Skeletal muscle satellite cell (primary cell): ENCODE data around the gene RELT.

Experiments
- H3K27me3 ChIP-seq: 2 replicates; pipeline ENCODE4 v1.7.0; 2013; ENCODE audit warnings: low read length; ENCODE audit not compliant: control insufficient read depth, insufficient read depth
- H3K36me3 ChIP-seq: 2 replicates; pipeline ENCODE4 v1.7.0; 2013; ENCODE audit warnings: mild to moderate bottlenecking, control low read depth, low read length; ENCODE audit not compliant: insufficient read depth
- H3K4me1 ChIP-seq: 2 replicates; pipeline ENCODE4 v1.7.0; 2013; ENCODE audit warnings: low read length; ENCODE audit not compliant: control insufficient read depth, insufficient read depth
- H3K4me2 ChIP-seq: 2 replicates; pipeline ENCODE4 v1.7.0; 2013; ENCODE audit warnings: mild to moderate bottlenecking, low read length
- H3K4me3 ChIP-seq: 2 replicates; pipeline ENCODE4 v1.7.0; 2013; ENCODE audit warnings: low read length
- H3K9ac ChIP-seq: 2 replicates; pipeline ENCODE4 v1.7.0; 2013; ENCODE audit warnings: mild to moderate bottlenecking, low read depth, low read length, moderate library complexity
- H3K9me3 ChIP-seq: replicated peaks from 2 replicates; pipeline ENCODE4 v1.7.0; 2013; ENCODE audit warnings: mild to moderate bottlenecking, control low read depth, low read length

Gene RELT

GRCh38 chr11:73381589-73381988, 5.4 kb downstream of the RELT start:
- Histone ChIP-seq H3K4me3 (no peak overlapping the region), H3K27me3 (no peaks in the 10 kb centered on the region), H3K4me1 (peaks cover 10% of the 10 kb centered on the region), H3K4me2 (no peak overlapping the region), H3K36me3 (no peaks in the 10 kb centered on the region), H3K9me3 (no peaks in the 10 kb centered on the region), H3K9ac (no peak overlapping the region)

GRCh38 chr11:73382183-73382582, 6.0 kb downstream of the RELT start:
- Histone ChIP-seq H3K36me3 (no peaks in the 10 kb centered on the region), H3K27me3 (no peaks in the 10 kb centered on the region), H3K4me2 (no peak overlapping the region), H3K4me3 (no peak overlapping the region), H3K9ac (no peak overlapping the region), H3K4me1 (peaks cover 11% of the 10 kb centered on the region), H3K9me3 (no peaks in the 10 kb centered on the region)

GRCh38 chr11:73382747-73383146, 6.5 kb downstream of the RELT start:
- Histone ChIP-seq H3K4me2 (no peak overlapping the region), H3K9me3 (no peaks in the 10 kb centered on the region), H3K27me3 (no peaks in the 10 kb centered on the region), H3K4me3 (no peak overlapping the region), H3K36me3 (no peaks in the 10 kb centered on the region), H3K9ac (no peak overlapping the region), H3K4me1 (peaks cover 11% of the 10 kb centered on the region)

DNA sequence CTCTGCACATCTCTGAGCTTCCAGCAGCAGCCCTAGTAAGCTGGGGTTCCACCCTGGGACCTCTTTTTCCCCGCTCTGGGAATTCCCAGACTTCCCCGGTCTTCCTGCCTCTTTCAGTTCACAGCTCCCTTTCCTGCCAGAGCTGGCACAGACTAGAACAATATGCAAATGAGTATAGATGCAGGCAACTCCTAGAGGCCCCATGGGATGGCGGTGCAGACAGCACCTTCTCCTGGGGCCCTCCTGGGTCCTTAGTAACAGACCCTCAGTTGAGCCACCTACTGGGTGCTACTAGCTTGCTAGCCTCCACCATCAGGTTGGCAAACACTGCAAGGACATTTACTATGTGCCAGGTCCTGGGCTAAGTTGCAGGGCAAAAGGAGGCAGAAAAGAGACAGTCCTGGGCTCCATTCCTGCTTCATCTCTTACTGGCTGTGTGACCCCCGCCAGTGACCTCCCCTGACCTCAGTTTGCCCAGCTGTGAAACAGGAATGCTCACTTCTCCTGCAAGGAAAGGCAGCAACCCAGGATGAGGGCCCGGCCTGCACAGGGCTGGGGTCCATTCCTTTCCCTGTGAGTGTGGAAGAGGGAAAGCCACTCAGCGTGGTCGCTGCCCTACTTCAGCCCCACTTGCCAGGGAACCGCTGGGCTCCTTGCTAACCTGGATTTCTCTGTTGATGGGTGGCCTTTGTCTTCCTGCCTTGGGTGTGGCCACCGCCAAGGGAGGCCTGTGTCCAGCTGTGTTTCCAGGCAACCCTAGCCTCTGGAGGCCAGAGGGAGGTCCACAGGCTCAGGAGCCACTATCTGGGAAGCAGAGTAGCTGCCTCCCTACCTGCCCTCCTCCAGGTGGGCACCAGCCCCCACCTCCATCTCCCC, 7.3 kb downstream of the RELT start:
- no peaks in the 10 kb centered on the region for H3K9me3 ChIP-seq
- H3K4me1 ChIP-seq = peaks cover 7% of the 10 kb centered on the region
- no peak overlapping the region for H3K4me2 ChIP-seq
- H3K27me3 ChIP-seq = no peaks in the 10 kb centered on the region
- no peaks in the 10 kb centered on the region for H3K36me3 ChIP-seq
- no peak overlapping the region for H3K9ac ChIP-seq
- no peak overlapping the region for H3K4me3 ChIP-seq

- no peak overlapping the region for H3K4me2 ChIP-seq
- no peaks in the 10 kb centered on the region for H3K9me3 ChIP-seq
- H3K36me3 ChIP-seq = no peaks in the 10 kb centered on the region
- no peak overlapping the region for H3K9ac ChIP-seq
- H3K4me3 ChIP-seq = no peak overlapping the region
- H3K27me3 ChIP-seq = no peaks in the 10 kb centered on the region
- peaks cover 7% of the 10 kb centered on the region for H3K4me1 ChIP-seq
Observed at GRCh38 chr11:73384125-73384441, 7.9 kb downstream of the RELT start.

- Histone ChIP-seq H3K9ac (no peak overlapping the region), H3K4me3 (no peak overlapping the region), H3K9me3 (no peaks in the 10 kb centered on the region), H3K4me2 (no peak overlapping the region), H3K27me3 (no peaks in the 10 kb centered on the region), H3K4me1 (peaks cover 7% of the 10 kb centered on the region), H3K36me3 (no peaks in the 10 kb centered on the region)
Observed at GRCh38 chr11:73384531-73384871, 8.3 kb downstream of the RELT start.

DNA sequence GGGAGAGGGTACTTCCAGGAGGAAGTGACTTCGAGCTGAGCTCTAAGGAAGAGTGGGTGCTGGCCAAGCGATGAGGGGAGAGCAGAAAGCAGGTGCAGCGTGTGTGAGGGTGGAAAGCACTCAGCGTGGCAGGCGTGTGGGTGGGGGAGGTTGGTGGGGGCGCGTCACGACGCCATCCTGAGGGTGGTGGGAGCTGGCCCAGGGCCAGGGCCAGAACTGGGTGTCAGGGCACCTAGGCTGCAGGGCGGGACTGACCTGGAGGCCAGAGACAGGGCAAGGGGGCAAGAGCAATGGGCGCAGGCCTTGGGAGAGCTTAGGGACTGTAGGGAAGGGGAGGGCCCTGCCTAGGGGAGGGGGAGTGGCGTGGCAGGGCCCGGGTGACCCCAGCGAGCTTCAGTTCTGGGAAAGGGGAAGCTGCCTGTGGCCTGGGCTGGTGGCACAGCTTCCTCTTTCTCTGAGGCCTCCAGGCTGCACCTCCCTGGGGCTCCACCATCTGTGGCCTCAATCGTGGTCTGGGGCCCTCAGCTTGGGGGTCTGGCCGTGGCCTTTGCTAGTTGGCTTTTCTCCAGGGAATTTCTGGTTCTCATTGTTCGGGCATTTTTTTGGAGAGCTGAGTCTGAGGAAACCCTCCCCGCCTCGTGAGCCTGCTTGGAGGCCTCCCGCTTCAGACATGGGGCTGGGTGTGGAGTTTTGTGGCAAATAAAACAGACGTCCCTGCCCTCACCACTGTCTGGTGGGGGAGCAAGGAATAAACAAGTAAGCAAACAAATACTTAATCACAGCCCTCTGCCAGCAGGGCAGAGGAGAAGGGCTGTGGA, 8.9 kb downstream of the RELT start:
- H3K4me1 ChIP-seq = peaks cover 7% of the 10 kb centered on the region
- H3K27me3 ChIP-seq = no peaks in the 10 kb centered on the region
- H3K9ac ChIP-seq = no peak overlapping the region
- H3K36me3 ChIP-seq = no peaks in the 10 kb centered on the region
- no peak overlapping the region for H3K4me2 ChIP-seq
- no peak overlapping the region for H3K4me3 ChIP-seq
- H3K9me3 ChIP-seq = no peaks in the 10 kb centered on the region

GRCh38 chr11:73386016-73386415, 9.8 kb downstream of the RELT start:
- H3K4me3 ChIP-seq = no peak overlapping the region
- H3K9ac ChIP-seq = no peak overlapping the region
- no peak overlapping the region for H3K4me2 ChIP-seq
- H3K27me3 ChIP-seq = no peaks in the 10 kb centered on the region
- H3K9me3 ChIP-seq = no peaks in the 10 kb centered on the region
- peaks cover 4% of the 10 kb centered on the region for H3K36me3 ChIP-seq
- H3K4me1 ChIP-seq = peaks cover 7% of the 10 kb centered on the region

- no peak overlapping the region for H3K4me3 ChIP-seq
Observed at GRCh38 chr11:73386546-73386945, 10.3 kb downstream of the RELT start.

GRCh38 chr11:73387594-73388264, 11.5 kb downstream of the RELT start:
- Histone ChIP-seq H3K36me3 (peaks cover 6% of the 10 kb centered on the region), H3K27me3 (no peaks in the 10 kb centered on the region), H3K4me2 (no peak overlapping the region), H3K9ac (no peak overlapping the region), H3K9me3 (no peaks in the 10 kb centered on the region), H3K4me3 (no peak overlapping the region), H3K4me1 (peaks cover 7% of the 10 kb centered on the region)

More at GRCh38 chr11:73386546-73386945, 10.3 kb downstream of the RELT start:
- Histone ChIP-seq H3K9me3 (no peaks in the 10 kb centered on the region), H3K4me1 (peaks cover 7% of the 10 kb centered on the region), H3K9ac (no peak overlapping the region), H3K4me2 (no peak overlapping the region), H3K27me3 (no peaks in the 10 kb centered on the region), H3K36me3 (peaks cover 4% of the 10 kb centered on the region)

DNA sequence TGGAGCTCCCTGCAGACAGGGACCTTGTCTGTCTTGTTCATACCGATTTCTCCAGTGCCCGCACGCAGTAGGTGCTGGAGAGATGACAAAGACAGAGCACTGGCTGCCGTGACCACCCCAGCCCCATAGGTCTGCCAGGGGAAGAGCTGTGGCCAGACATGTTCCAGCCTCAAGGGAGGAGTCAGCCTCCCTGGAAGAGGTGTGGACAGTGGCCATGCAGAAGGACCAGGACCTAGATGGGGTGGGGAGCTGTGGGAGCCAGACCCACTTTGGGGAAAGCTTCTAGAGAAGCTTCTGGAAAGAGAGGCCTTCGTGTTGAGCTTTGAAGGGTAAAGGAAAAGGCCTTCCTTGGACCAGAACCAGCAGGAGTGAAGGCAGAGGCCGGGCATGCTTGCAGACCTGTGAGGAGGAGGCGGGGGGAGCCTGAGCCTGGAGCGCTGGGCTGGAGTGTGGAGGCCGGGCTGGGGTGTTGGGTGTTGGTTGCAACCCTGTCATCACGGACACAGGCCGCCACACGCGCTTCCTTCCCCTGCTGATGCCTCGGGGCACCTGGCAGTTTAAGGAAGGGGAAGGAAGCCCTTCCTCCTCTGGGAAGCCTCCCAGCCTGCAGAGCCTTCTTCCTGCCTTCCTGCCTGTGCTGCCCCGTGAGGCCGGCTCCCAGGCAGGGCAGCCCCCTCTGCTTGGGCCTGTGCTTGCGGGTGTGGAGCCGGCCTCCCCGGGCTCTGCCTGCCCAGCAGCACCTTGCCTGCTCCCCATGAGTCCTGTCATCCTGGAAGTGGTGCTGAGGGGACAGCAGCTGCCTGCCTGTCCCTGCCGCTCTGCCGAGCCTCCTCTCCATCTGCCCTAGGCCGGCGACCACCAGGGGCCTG, 12.3 kb downstream of the RELT start:
- Histone ChIP-seq H3K4me3 (no peak overlapping the region), H3K9me3 (no peaks in the 10 kb centered on the region), H3K27me3 (no peaks in the 10 kb centered on the region), H3K36me3 (peaks cover 6% of the 10 kb centered on the region), H3K4me2 (no peak overlapping the region), H3K9ac (no peak overlapping the region), H3K4me1 (peaks cover 7% of the 10 kb centered on the region)
